ENCODE measurements around the gene OTOP2. TPM values are rescaled to one million over a fixed set of nuclear protein-coding genes. Genes with fewer than 3 reads are reported as not detected.

OTOP2 gene
- total RNA-seq, 1 experiment from 2014 or later, result 0.11 TPM

DNA sequence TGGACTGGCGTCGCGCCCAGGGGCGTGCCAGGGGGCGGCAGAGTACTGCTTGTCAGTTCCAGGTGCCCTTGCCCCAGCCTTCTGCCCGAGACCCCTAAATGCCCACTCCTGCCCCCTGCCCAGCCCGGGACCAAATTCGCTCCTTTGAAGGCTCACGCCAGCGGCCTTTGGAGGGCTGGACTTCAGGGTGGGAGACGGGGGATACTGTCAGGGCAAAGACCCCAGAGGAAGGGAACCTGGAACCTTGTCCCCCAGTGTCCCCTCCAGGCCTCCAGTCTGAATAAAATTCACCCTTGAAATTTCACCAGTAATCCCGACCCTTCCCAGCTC lies 12.4 kb downstream of the OTOP2 start:
- Histone ChIP-seq H2BK12ac (ENCODE audit: insufficient read length, low read depth, low read length) (no peak overlapping the region), H3K4ac (ENCODE audit: low read depth, low read length) (no peak overlapping the region), H3K14ac (ENCODE audit: insufficient read depth, low read length) (no peak overlapping the region), H3K4me2 (ENCODE audit: insufficient read depth, insufficient read length, low read length) (peak overlapping the region; percentile 56), H3K56ac (ENCODE audit: insufficient read length, low read depth, low read length) (no peak overlapping the region), H3K79me2 (ENCODE audit: insufficient read depth, low read length) (no peaks in the 10 kb centered on the region), H2BK20ac (ENCODE audit: low read depth, low read length, poor library complexity, severe bottlenecking) (no peak overlapping the region), H3K79me1 (ENCODE audit: insufficient read depth, low read depth, low read length, poor library complexity, severe bottlenecking) (no peaks in the 10 kb centered on the region), H3K9me3 (ENCODE audit: control insufficient read depth, low read depth, low read length) (no peaks in the 10 kb centered on the region), H4K8ac (replicated peaks; ENCODE audit: insufficient read length, low read depth, low read length) (no peak overlapping the region), H2BK15ac (ENCODE audit: low read depth, low read length) (no peak overlapping the region), H3K9ac (ENCODE audit: extremely low read depth, insufficient read length, low read length) (no peak overlapping the region), H4K20me1 (ENCODE audit: control insufficient read depth, insufficient read depth, insufficient read length) (no peaks in the 10 kb centered on the region), H3K18ac (ENCODE audit: insufficient read length, low read depth, low read length) (no peak overlapping the region), H2AFZ (ENCODE audit: low read length) (no peak overlapping the region), H3K23me2 (ENCODE audit: insufficient read length, low read depth, low read length, poor library complexity, severe bottlenecking) (peaks cover 14% of the 10 kb centered on the region), H4K5ac (ENCODE audit: insufficient read length, low read depth, low read length) (no peak overlapping the region), H2BK5ac (ENCODE audit: insufficient read length, low read length) (no peak overlapping the region), H4K91ac (ENCODE audit: insufficient read length, low read depth, low read length) (no peak overlapping the region), H3K23ac (ENCODE audit: insufficient read length, low read depth, low read length) (no peak overlapping the region), H3K27ac (ENCODE audit: insufficient read length, low read depth, low read length) (no peak overlapping the region), H3T11ph (ENCODE audit: low read length) (no peak overlapping the region), H2AK5ac (ENCODE audit: insufficient read length, low read length) (no peak overlapping the region), H3K27me3 (ENCODE audit: insufficient read depth, low read length) (peaks cover 32% of the 10 kb centered on the region), H3K4me1 (ENCODE audit: insufficient read depth, low read length) (no peaks in the 10 kb centered on the region; the same call in 1 of the 2 replicates), H2BK120ac (ENCODE audit: low read depth, low read length, poor library complexity, severe bottlenecking) (no peak overlapping the region)
- no peaks in the 10 kb centered on the region for H3K36me3 Mint-ChIP-seq (ENCODE audit: insufficient read depth in 1 of 3, low read depth in 3 of 3)
- H3K4me3 Mint-ChIP-seq, result peak overlapping the region in 1 of 2 experiments; percentile 60; a peak in 1 of 5 replicates
- DNase-seq, result no peak
- H3K27ac Mint-ChIP-seq, result no peak overlapping the region
- peaks cover 92% of the 10 kb centered on the region for H3K27me3 Mint-ChIP-seq (ENCODE audit: low read depth)
- H3K4me1 Mint-ChIP-seq, result peaks cover 2 to 11% of the 10 kb centered on the region in 2 experiments; a peak in 3 of 4 replicates
- WGBS (ENCODE audit: extremely low coverage, insufficient read length, low lambda C conversion rate), result no CpG with 5 or more reads among the region's 12 CpGs
- no peaks in the 10 kb centered on the region; a peak in 2 of 5 replicates for H3K9me3 Mint-ChIP-seq
- TF ChIP-seq, protein P1, sequence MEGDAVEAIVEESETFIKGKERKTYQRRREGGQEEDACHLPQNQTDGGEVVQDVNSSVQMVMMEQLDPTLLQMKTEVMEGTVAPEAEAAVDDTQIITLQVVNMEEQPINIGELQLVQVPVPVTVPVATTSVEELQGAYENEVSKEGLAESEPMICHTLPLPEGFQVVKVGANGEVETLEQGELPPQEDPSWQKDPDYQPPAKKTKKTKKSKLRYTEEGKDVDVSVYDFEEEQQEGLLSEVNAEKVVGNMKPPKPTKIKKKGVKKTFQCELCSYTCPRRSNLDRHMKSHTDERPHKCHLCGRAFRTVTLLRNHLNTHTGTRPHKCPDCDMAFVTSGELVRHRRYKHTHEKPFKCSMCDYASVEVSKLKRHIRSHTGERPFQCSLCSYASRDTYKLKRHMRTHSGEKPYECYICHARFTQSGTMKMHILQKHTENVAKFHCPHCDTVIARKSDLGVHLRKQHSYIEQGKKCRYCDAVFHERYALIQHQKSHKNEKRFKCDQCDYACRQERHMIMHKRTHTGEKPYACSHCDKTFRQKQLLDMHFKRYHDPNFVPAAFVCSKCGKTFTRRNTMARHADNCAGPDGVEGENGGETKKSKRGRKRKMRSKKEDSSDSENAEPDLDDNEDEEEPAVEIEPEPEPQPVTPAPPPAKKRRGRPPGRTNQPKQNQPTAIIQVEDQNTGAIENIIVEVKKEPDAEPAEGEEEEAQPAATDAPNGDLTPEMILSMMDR (conservative IDR thresholded peaks at IDR 0.05), result no peak

Measured in H9 (cell line).